Osteocyte (in vitro differentiated cells): Measurements from ENCODE around the gene TRO. TPM values are rescaled to one million over a fixed set of nuclear protein-coding genes. Genes with fewer than 3 reads are reported as not detected.
A peak's percentile ranks its signal among the peaks of the same experiment; 100 is the strongest.

Experiments
- DNase-seq: peaks from one replicate; pipeline ENCODE4 v3.0.0; 2021; ENCODE audit warnings: mixed read lengths; ENCODE audit not compliant: unreplicated experiment; ENCODE audit errors: extremely low spot score
- H3K27ac Mint-ChIP-seq: one replicate; pipeline ENCODE4 v1.8.0; 2021; ENCODE audit warnings: mild to moderate bottlenecking, mixed read lengths; ENCODE audit not compliant: unreplicated experiment
- H3K27me3 Mint-ChIP-seq: one replicate; pipeline ENCODE4 v1.8.0; 2021; ENCODE audit warnings: mixed read lengths; ENCODE audit not compliant: unreplicated experiment
- H3K36me3 Mint-ChIP-seq: one replicate; pipeline ENCODE4 v1.8.0; 2021; ENCODE audit warnings: mixed read lengths; ENCODE audit not compliant: unreplicated experiment
- H3K4me1 Mint-ChIP-seq: one replicate; pipeline ENCODE4 v1.8.0; 2021; ENCODE audit warnings: mixed read lengths; ENCODE audit not compliant: unreplicated experiment
- H3K4me3 Mint-ChIP-seq: one replicate; pipeline ENCODE4 v1.8.0; 2021; ENCODE audit warnings: mild to moderate bottlenecking, moderate library complexity, mixed read lengths; ENCODE audit not compliant: unreplicated experiment
- H3K9me3 Mint-ChIP-seq: one replicate; pipeline ENCODE4 v1.8.0; 2021; ENCODE audit warnings: mixed read lengths; ENCODE audit not compliant: unreplicated experiment
- CTCF ChIP-seq: fragments of 200-600 bp; sonication (generic); IDR thresholded peaks from 2 replicates; pipeline ENCODE4 v1.5.0; 2021; ENCODE audit warnings: antibody characterized with exemption, mild to moderate bottlenecking, moderate library complexity
- long read RNA-seq: library from polyadenylated mRNA; unstranded; transcript quantifications from one replicate; pipeline ENCODE4 v2.0.0, GENCODE V29; 2021
- total RNA-seq: library from RNA; stranded (reverse); gene quantifications from 2 replicates; pipeline ENCODE4 v1.2.1, GENCODE V29; 2021

TRO gene
- 70.5 and 83.2 TPM in 2 replicates for total RNA-seq
- long read RNA-seq, full-length matches to known transcripts, result 13 of 85 reads
- long read RNA-seq, partial matches to known transcripts, result 19 of 85 reads
- long read RNA-seq, other reads (novel, unspliced or antisense), result 53 of 85 reads

- peak; percentile 51 for TF ChIP-seq CTCF
- peaks cover 2% of the 10 kb centered on the region for H3K4me1 Mint-ChIP-seq
- peak within 1 kb of the TSS; percentile 87 for H3K27ac Mint-ChIP-seq
- DNase-seq, result no peak
- peaks cover 2% of the 10 kb centered on the region for H3K27me3 Mint-ChIP-seq
- H3K9me3 Mint-ChIP-seq, result peaks cover 15% of the 10 kb centered on the region
- H3K4me3 Mint-ChIP-seq, result peak within 1 kb of the TSS; percentile 89
- H3K36me3 Mint-ChIP-seq, result peaks cover 6% of the 10 kb centered on the region
Measured at GRCh38 chrX:54920610-54921426, at the start of gene TRO. TSS of gene TRO (plus strand) at chrX:54920824. CDS start at chrX:54922247, 1,423 bp downstream.

GRCh38 chrX:54885740-54886139, 34.9 kb upstream of the TRO start:
- DNase-seq, result no peak
- H3K4me1 Mint-ChIP-seq, result no peaks in the 10 kb centered on the region
- H3K4me3 Mint-ChIP-seq, result no peak overlapping the region
- H3K27ac Mint-ChIP-seq, result no peak overlapping the region
- peaks cover 5% of the 10 kb centered on the region for H3K27me3 Mint-ChIP-seq
- peaks cover 24% of the 10 kb centered on the region for H3K9me3 Mint-ChIP-seq
- no peaks in the 10 kb centered on the region for H3K36me3 Mint-ChIP-seq
- TF ChIP-seq CTCF, result no peak

- H3K4me3 Mint-ChIP-seq, result no peak overlapping the region
- H3K36me3 Mint-ChIP-seq, result no peaks in the 10 kb centered on the region
- peaks cover 8% of the 10 kb centered on the region for H3K27me3 Mint-ChIP-seq
- no peak for DNase-seq
- H3K9me3 Mint-ChIP-seq, result peaks cover 28% of the 10 kb centered on the region
- no peaks in the 10 kb centered on the region for H3K4me1 Mint-ChIP-seq
- no peak overlapping the region for H3K27ac Mint-ChIP-seq
- peak; percentile 56 for TF ChIP-seq CTCF
Measured at GRCh38 chrX:54891573-54891972, 29.1 kb upstream of the TRO start.

- Mint-ChIP-seq H3K4me1 (no peaks in the 10 kb centered on the region), H3K36me3 (no peaks in the 10 kb centered on the region), H3K27ac (no peak overlapping the region), H3K27me3 (peaks cover 8% of the 10 kb centered on the region), H3K9me3 (peaks cover 19% of the 10 kb centered on the region), H3K4me3 (no peak overlapping the region)
- no peak for TF ChIP-seq CTCF
- DNase-seq, result no peak
Measured at GRCh38 chrX:54894159-54894558, 26.5 kb upstream of the TRO start.

- Mint-ChIP-seq H3K27ac (no peak overlapping the region), H3K27me3 (no peaks in the 10 kb centered on the region), H3K4me3 (no peak overlapping the region), H3K9me3 (peaks cover 20% of the 10 kb centered on the region), H3K4me1 (no peaks in the 10 kb centered on the region), H3K36me3 (no peaks in the 10 kb centered on the region)
- DNase-seq, result no peak
- TF ChIP-seq CTCF, result no peak
Measured at GRCh38 chrX:54909941-54910340, 10.7 kb upstream of the TRO start.
